COLO668 (cell line): ENCODE data around the gene MYOG.

Experiments used
- DNase-seq: peaks from one replicate; lab custom pipeline; 2025; ENCODE audit not compliant: unreplicated experiment; lab: John Stamatoyannopoulos, UW

Gene MYOG

GRCh38 chr1:203117611-203118575, 32.1 kb upstream of the MYOG start:
- DNase-seq: peak; percentile 85

GRCh38 chr1:203116091-203116820, 30.4 kb upstream of the MYOG start:
- DNase-seq: peak; percentile 57

- no peak for DNase-seq
These were observed 28.4 kb upstream of the MYOG start for GRCh38 chr1:203114202-203114601.

GRCh38 chr1:203113308-203113707, 27.5 kb upstream of the MYOG start:
- no peak for DNase-seq

- no peak for DNase-seq
These were observed 26.7 kb upstream of the MYOG start for GRCh38 chr1:203112475-203112874.

GRCh38 chr1:203104789-203105390, 19.1 kb upstream of the MYOG start:
- DNase-seq: no peak

- no peak for DNase-seq
These were observed 18.1 kb upstream of the MYOG start for GRCh38 chr1:203103829-203104495.

GRCh38 chr1:203103216-203103615, 17.4 kb upstream of the MYOG start:
- no peak for DNase-seq

GRCh38 chr1:203101813-203102634, 16.2 kb upstream of the MYOG start:
- DNase-seq: no peak

- no peak for DNase-seq
These were observed 14.7 kb upstream of the MYOG start for GRCh38 chr1:203100516-203100869.

- no peak for DNase-seq
These were observed 14.1 kb upstream of the MYOG start for GRCh38 chr1:203099805-203100515.

GRCh38 chr1:203098914-203099520, 13.2 kb upstream of the MYOG start:
- no peak for DNase-seq

- DNase-seq: no peak
These were observed 12.6 kb upstream of the MYOG start for GRCh38 chr1:203098445-203098844.

GRCh38 chr1:203097001-203097400, 11.2 kb upstream of the MYOG start:
- no peak for DNase-seq

- no peak for DNase-seq
These were observed 10.8 kb upstream of the MYOG start for GRCh38 chr1:203096566-203096965.

GRCh38 chr1:203095061-203095690, 9.4 kb upstream of the MYOG start:
- no peak for DNase-seq

- DNase-seq: no peak
These were observed 8.1 kb upstream of the MYOG start for GRCh38 chr1:203093754-203094410.

GRCh38 chr1:203091761-203092330, 6.0 kb upstream of the MYOG start:
- no peak for DNase-seq
